NCI-H1092 (cell line): ENCODE data around the gene SLC22A14.
"Not testable (repeated sequence)": the region's sequence is repeated elsewhere in the genome, so short reads cannot be mapped to it uniquely, and the experiment has no call there.

Source experiments
- DNase-seq: peaks from one replicate; lab custom pipeline; 2025; lab: John Stamatoyannopoulos, UW

Gene SLC22A14

DNA sequence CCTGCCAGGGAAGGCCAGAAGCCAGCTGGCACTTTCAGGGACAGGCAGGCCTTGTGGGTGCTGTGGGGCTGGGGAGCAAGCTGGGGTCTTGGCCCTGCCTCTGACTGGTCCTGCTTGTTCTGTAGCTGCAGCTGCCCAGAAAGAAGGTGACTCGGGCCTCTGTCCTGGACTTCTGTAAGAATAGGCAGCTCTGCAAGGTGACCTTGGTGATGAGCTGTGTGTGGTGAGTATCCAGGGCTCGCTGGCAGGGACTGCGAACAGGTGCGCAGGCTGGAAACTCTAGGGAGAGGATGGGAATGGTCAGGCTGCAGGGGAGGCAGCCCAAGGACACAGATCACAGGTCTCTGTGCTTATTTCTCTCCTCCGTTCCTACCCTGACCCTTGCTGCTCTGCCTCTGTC lies 31.2 kb downstream of the SLC22A14 start:
- DNase-seq: no peak

DNA sequence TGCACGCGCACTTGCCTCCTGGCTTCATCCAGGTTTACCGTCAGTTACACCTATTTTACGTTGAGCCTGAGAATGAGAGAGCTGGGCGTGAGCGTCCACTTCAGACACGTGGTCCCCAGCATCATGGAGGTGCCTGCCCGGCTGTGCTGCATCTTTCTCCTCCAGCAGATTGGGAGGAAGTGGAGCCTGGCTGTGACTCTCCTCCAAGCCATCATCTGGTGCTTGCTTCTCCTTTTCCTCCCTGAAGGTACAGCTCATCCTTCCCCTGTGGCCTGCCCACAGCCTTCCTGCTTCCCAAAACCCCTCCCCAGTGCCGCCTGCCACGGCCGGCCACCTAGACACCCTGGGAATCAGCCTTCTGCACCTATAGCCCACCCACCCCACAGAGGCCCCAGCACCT lies 31.6 kb downstream of the SLC22A14 start:
- DNase-seq: no peak

GRCh38 chr3:38314112-38314763 lies 32.1 kb downstream of the SLC22A14 start:
- DNase-seq: no peak

GRCh38 chr3:38314764-38315487 lies 32.8 kb downstream of the SLC22A14 start:
- no peak for DNase-seq

GRCh38 chr3:38315488-38316230 lies 33.6 kb downstream of the SLC22A14 start:
- no peak for DNase-seq

DNA sequence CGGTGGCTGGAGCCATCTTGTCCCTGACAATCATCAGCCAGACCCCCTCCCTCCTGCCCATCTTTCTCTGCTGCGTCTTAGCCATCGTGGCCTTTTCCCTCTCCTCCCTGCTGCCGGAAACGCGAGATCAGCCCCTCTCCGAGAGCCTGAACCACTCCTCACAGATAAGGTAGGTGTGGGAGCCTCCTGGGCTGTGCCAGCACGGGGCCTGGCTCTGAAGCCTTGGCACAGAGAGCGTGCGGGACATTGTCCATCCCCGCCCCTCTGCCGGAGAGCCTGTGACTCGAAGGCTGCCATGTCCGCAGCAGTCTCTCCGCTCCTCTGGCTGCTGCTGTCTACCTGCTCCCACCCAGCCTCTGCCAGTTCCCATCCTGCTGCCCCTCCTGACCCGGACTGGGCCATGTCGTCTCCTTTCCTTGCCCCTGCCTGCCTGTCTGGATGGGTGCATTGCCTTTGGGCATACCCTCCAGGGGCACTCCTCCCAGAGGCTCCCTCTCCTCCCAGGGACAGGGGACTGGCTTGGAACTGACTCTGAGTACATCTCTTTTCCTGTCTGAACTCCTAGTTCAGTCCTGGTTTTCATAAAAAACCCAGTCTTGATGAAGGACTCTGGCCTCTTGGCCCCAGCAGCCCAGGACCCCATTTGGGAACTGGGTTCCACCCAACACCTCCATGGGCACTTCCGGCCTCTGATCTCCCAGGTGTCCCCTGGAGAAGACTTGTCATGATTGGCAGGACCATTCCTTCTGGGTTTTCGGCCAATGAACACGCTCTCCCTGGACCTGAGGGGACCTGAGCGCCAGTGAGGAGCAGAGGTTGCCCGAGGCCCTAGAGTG lies 34.5 kb downstream of the SLC22A14 start:
- DNase-seq: no peak

DNA sequence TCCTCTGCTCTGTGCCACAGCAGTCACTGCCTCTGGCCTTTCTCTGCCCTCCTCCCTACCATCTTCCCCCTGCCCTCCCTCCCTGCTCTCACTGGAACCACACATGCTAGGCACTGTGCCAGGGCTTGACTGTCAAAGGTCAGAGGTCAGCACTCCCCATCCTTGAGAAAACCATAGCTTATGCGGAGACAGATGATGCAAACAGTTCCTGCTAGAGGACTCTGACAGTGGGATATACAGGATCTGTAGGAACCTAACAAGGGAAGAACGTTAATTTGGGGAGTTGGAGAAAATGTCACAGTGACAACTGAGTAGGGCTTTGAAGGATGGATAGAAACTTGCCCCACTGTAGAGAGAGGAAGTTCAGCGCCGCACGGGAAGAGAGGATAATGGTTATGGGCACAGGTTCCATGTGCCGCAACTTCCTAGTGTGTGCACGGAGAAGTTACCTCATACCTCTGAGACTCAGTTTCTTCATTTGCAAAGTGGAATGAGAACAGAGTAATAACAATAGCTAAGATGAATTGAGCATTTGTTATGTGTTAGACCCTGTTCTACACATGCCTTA lies 35.2 kb downstream of the SLC22A14 start:
- DNase-seq: no peak

GRCh38 chr3:38318766-38319671 lies 36.9 kb downstream of the SLC22A14 start:
- DNase-seq: no peak

GRCh38 chr3:38320638-38321037 lies 38.5 kb downstream of the SLC22A14 start:
- not testable (repeated sequence) for DNase-seq

- DNase-seq: no peak
Measured at GRCh38 chr3:38323060-38323459, 41.0 kb downstream of the SLC22A14 start.

- DNase-seq: no peak
Measured at GRCh38 chr3:38325256-38325655, 43.2 kb downstream of the SLC22A14 start.

- DNase-seq: no peak
Measured at GRCh38 chr3:38327335-38328009, 45.4 kb downstream of the SLC22A14 start.

DNA sequence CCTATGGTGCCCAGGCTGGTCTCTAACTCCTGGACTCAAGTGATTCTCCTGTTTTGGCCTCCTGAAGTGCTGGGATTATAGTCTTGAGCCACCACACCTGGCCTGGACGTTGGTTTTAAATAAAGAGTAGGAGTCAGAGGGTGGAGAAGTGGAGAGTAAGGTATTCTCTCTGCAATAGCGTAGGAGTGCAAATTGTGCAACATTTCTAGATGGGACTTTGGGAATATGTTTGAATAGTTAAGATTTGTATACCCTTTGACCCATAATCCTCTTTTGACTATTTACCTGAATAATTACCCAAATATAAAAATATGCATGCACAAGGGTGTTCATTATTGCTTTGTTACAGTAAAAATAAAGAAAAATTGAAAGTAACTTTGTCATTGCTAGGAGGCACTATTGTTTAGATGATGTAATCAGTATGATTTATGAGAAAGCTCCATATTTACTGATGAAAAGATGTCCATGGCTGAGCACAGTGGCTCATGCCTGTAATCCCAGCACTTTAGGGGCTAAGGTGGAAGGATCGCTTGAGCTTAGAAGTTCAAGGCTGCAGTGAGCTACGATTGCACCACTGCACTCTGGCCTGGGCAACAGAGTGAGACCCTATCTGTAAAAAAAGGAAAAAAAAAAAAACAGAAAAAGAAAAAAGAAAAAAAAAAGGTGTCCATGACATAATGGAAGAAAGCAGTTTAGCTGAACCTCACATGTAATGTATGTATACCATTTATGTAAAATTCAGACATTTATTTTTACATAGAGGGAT lies 49.3 kb downstream of the SLC22A14 start:
- no peak for DNase-seq

- DNase-seq: no peak
Measured at GRCh38 chr3:38332201-38332600, 50.1 kb downstream of the SLC22A14 start.

DNA sequence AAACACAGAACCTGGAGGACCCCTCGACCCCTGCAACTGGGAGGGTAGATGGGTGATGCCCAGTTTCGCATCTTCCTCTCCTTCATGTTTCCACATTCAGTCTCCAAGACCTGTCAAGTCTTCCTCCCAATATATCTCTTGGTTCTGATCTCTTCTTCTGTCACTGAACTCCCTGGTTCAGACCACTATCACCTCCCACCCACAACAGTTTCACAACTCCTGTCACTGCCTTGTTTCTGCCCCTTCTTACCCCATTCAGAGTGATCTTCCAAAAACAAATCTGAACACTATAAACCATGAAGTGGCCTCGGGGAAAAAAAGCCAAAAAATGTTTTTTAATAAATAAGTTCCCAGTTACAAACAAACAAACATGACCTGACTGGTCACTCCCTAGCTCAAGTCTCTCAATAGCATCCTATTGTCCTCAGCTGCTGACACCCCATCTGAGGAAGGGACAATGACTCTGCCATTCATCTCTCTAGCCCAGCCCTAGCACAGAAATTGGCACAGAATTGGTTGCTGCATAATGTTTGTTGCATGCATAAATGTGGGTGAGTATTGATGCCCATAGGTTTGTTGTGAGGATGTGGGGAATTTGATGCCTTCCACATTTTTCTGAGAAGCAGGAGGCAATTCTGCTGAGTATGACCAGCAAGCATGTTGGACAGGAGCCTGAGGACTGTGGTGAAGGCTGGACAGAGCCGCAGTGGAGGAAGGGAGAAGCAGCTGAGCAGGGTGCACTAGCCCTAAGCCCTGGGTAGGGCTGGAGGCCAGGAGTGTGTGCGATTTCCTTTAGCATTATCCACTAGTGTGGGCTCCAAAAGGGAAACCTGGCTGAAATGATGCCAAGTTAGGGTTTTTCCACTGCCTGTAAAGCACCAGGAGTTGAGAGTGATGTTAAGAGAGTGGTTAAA lies 52.3 kb downstream of the SLC22A14 start:
- DNase-seq: no peak

GRCh38 chr3:38335263-38335662 lies 53.2 kb downstream of the SLC22A14 start:
- DNase-seq: no peak

DNA sequence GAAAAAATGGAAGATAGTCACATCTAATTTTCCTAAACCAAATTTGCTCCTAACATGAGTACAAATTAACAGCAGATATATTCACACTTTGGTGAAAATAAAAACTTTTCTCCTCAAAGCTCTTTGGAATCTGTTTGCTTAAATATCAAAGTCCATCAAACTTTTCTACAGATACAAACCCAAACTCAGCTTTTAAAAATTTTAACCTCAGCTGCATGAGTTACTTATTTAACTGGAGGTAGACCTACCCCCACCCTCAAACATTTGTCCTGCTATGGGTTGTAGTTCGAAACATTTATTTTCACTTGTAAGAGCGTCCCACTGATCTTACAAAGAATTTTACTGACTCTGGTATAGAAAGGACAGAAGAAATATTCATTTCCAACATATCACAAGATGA lies 55.6 kb downstream of the SLC22A14 start:
- no peak for DNase-seq
